Peyer's patch (tissue), 4 donors: ENCODE measurements around the gene MYLK.

Experiments
- POLR2A ChIP-seq, 2 donors: fragments of 450-650 bp; IDR thresholded peaks; one replicate each; pipeline ENCODE4 v1.5.1; 2017; ENCODE audit warnings: antibody characterized with exemption in 2 of 2, mild to moderate bottlenecking in 2 of 2, moderate library complexity in 2 of 2
- TF ChIP-seq, protein P1 (sequence below), 6 experiments: fragments of 450-650 bp in 4 of 6; fragments of 200-600 bp in 2 of 6; sonication (generic) in 1 of 6; IDR thresholded peaks; one replicate each; pipeline ENCODE4 v1.5.1; 2017 to 2019; ENCODE audit warnings: antibody characterized with exemption in 6 of 6, mild to moderate bottlenecking in 3 of 6, moderate library complexity in 1 of 6

DNA sequence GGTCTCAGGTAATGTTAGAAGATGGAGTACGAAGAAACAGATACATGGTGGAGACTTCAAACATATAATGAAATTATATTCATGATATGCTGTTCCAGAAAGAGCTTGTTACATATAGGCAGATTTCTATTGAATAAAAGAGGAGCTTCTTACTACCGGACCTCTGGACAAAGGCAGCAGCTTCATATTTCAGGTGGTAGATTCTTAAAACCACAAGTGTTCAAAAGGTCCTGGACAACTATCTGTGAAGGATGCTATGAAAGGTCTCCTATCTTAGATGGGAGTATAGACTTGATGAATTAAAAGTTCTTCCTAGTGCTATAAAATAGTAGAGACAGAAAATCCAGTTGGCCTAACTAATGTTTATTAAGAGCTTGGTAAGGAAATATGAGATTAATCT, 43.2 kb downstream of the MYLK start:
- no peak for TF ChIP-seq POLR2A (IDR thresholded peaks at IDR 0.05)
- TF ChIP-seq, protein P1, sequence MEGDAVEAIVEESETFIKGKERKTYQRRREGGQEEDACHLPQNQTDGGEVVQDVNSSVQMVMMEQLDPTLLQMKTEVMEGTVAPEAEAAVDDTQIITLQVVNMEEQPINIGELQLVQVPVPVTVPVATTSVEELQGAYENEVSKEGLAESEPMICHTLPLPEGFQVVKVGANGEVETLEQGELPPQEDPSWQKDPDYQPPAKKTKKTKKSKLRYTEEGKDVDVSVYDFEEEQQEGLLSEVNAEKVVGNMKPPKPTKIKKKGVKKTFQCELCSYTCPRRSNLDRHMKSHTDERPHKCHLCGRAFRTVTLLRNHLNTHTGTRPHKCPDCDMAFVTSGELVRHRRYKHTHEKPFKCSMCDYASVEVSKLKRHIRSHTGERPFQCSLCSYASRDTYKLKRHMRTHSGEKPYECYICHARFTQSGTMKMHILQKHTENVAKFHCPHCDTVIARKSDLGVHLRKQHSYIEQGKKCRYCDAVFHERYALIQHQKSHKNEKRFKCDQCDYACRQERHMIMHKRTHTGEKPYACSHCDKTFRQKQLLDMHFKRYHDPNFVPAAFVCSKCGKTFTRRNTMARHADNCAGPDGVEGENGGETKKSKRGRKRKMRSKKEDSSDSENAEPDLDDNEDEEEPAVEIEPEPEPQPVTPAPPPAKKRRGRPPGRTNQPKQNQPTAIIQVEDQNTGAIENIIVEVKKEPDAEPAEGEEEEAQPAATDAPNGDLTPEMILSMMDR (IDR thresholded peaks at IDR 0.05), result no peak
